ENCODE measurements around the gene PTGER2.

GRCh38 chr14:52310541-52310940, 3.6 kb upstream of the PTGER2 start:
- TF ChIP-seq POLR2AphosphoS5 (IDR thresholded peaks at IDR 0.05; ENCODE audit: low read depth, low read length), result no peak
- TF ChIP-seq REST (IDR thresholded peaks at IDR 0.05; ENCODE audit: insufficient read depth in 1 of 2, low read depth in 2 of 2, low read length in 2 of 2), result no peak
- TF ChIP-seq FOXP2 (optimal IDR thresholded peaks at IDR 0.05; ENCODE audit: borderline replicate concordance, extremely low read depth, extremely low read length, insufficient read depth), result no peak
- no peak for TF ChIP-seq SIN3A (IDR thresholded peaks at IDR 0.05; ENCODE audit: borderline replicate concordance, insufficient read depth, low read length)
- no peak for TF ChIP-seq TAF1 (IDR thresholded peaks at IDR 0.05; ENCODE audit: borderline replicate concordance, insufficient read depth, low read length)

Data from PFSK-1 (cell line).